GM19043 (cell line): ENCODE results near the gene FOXO3.

ENCODE experiments used
- ATAC-seq: cut with Tn5 transposase; IDR thresholded peaks from one replicate; pipeline ENCODE4 v1.9.1; 2021; ENCODE audit warnings: low read depth; ENCODE audit not compliant: unreplicated experiment

Gene FOXO3

GRCh38 chr6:108592371-108593337 is 31.9 kb downstream of the FOXO3 start:
- peak; percentile 79 for ATAC-seq

DNA sequence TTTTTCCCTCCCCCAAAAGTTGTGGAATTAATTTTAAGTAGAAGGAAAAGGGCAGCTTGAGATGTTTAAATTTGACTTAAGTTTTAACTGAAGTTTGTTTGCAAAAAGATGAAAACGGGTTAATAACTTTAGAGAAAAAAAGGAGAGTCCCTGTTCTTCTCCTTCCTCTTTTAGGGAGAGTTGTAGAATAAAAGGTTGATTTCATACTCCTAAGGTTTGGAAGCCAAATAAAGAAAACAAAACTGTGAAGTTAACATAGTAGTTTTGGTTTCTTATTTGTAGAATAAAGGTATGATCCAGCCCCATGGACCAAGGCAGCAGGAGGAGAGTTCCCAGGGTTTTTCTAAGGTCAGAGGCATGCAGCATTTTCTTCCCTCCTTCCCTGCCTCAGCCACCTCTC is 33.4 kb downstream of the FOXO3 start:
- no peak for ATAC-seq

DNA sequence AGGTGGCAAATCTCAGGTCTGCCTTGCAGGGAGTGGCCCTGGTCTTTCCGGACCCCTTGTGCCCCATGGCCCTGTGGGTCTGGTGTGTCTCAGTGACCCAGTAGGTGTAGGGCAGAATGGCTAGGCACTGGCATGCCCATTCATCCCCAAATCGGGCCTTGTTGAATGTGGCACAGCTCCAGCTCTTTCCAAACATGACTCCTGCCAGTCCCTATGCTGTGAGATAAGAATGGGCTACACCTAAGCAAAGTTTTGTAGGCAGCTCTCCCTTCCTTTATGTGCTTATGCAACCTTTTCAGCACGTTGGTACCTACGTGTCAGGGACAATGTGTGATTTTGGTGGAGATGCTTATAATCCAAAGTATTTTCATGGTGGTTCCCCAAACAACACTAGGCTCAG is 33.9 kb downstream of the FOXO3 start:
- no peak for ATAC-seq

- ATAC-seq, result no peak
Observed at GRCh38 chr6:108596956-108597355, 36.2 kb downstream of the FOXO3 start.

- ATAC-seq, result no peak
Observed at GRCh38 chr6:108597572-108598304, 37.0 kb downstream of the FOXO3 start.

GRCh38 chr6:108598305-108598863 is 37.7 kb downstream of the FOXO3 start:
- peak; percentile 74 for ATAC-seq

DNA sequence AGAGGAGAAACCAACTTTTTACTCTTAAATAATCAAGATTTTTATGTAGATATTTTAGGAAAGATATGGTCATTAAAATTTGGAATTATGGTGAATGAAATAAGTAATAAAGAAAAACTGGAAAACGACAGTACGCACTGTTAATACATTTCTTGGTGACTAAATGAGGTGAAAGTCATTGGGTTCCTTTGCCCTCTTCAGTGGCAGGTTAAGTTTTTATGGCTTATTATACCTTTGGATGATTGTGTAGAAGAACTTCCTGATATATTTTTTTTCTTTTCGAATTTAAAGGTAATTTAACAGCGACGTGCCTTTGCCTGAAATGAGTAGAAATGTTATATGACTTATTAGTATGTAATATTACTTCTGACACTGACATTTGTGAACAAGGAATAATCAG is 43.4 kb downstream of the FOXO3 start:
- ATAC-seq, result no peak

DNA sequence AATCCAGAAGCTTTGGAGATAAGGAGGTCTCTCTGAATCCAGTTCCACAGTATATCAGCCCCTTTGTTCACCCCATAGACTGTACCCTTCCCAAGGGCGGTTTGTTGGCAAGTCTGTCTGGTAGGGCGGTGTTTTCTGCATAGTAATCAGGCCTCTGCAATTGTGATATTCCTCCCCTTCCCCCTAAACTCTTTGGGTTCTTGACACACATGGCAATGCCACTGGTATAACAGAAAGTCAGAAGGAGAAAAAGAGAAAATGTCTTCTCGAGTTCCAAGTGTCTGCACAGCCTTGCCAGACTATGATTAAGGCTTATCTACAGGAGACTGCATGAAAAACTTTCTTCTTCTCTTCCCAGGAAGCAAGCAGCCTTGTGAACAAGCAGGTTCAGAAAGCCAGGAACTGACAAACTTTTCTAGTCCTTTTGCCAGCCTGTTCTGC is 45.6 kb downstream of the FOXO3 start:
- ATAC-seq, result no peak

DNA sequence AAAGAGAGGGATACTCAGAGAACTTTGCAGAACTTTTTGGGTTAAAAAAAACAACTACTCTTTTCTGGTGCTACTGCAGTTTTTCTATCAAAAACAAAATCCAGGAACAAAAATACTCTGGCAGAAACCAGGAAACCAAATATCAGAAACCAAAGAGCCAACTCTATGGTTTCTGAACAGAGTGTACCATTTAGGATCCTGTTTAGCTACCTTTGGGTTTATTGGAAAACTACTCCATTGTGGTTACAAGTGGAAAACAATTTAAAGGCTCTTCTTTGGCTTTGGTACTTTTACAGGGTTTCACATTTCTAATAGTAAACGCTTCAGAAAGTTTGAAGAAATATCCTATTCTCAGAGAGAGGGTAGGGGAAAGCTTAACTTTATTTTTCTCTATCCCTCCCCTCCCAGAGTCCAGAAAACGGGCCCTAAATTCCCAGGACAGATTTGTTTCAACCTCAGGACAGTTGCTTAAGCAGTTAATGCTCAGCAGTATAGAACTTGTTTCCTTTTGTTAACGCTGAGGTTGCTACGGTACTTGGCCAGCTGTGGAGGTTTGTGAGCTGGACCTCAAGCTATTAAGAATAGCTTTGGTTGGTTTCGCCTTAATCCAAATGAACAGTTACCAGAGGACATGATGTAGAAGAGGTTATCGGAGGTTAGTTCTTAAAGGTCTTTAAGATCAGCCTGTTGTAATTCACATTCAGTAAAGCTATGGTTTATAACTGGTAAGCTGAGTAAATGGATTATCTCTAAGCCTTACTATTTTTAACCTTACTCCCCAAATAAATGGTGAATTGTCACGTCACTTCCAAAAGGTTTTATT is 47.9 kb downstream of the FOXO3 start:
- ATAC-seq, result no peak

GRCh38 chr6:108609276-108609769 is 48.6 kb downstream of the FOXO3 start:
- no peak for ATAC-seq

GRCh38 chr6:108610270-108610839 is 49.6 kb downstream of the FOXO3 start:
- no peak for ATAC-seq

DNA sequence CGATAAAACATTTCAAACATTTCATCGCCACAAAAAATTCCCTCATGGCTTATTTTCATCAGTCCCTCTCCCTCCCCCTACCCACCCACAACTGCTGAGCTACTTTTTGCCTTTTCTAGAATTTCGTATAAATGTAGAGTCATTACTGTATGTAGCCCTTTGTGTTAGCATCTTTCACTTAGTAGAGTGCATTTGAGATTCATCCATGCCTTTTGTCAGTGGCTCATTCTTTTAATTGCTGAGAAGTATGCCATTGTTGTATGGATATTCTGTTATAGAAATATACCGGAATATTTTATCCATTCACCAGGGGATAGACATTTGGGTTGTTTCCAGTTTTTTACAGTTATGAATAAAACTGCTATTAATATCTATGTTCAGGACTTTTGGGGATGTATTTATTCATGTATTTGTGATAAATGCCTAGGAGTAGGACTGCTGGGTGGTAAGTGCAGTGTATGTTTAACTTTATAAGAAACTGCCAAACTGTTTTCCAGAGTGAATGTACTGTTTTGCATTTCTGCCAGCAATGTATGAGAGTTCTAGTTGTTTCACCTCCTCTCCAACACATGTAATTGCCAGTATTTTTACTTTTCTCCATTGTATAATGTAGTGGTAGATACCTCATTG is 50.4 kb downstream of the FOXO3 start:
- ATAC-seq, result no peak

GRCh38 chr6:108612852-108613251 is 52.1 kb downstream of the FOXO3 start:
- no peak for ATAC-seq

- no peak for ATAC-seq
Observed at GRCh38 chr6:108616544-108616943, 55.8 kb downstream of the FOXO3 start.

- no peak for ATAC-seq
Observed at GRCh38 chr6:108616973-108617372, 56.3 kb downstream of the FOXO3 start.

GRCh38 chr6:108618623-108619152 is 58.0 kb downstream of the FOXO3 start:
- no peak for ATAC-seq

DNA sequence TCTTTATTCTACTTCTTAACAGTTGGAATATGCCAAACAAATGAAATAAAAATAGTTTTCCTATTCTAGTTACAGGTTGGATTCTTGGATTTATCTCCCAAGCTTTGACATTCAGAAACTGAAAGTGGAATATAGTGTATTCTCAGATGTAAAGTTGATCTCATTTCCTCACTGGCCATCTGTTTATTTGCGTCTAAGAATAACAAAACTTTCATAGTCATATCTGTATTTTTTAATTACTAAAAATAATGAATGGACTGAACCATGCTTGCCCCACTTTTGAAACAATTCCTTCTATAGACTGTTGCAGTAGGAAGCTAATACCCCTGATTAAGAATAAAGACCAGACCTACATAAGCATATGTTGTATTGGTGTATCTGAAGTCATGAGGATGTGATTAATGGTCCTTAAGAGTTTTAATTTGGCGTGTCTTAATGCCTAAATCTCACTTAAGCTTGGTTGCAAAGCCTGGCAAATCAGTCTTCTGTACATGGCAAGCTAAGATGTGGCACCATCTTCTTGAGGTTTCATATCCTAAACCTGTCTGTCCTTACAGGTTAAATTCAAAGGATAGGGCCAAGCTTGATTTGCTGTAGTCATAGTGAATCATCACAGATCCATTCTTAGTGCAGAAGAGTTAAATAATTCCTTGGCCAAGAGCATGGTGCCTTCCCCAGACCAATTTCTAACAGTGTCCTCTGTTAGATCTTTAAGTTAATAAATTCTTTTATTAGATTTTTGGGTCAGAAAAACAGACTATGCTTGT is 58.9 kb downstream of the FOXO3 start:
- no peak for ATAC-seq

- no peak for ATAC-seq
Observed at GRCh38 chr6:108621117-108621516, 60.4 kb downstream of the FOXO3 start.
